ENCODE measurements around the gene IL11. TPM values are rescaled to one million over a fixed set of nuclear protein-coding genes. Genes with fewer than 3 reads are reported as not detected.

IL11 gene
- total and polyA plus RNA-seq, 10 donors: 0.04 to 0.23 (median 0.06) TPM; not detected in 7

- TF ChIP-seq POLR2AphosphoS5 (IDR thresholded peaks at IDR 0.05) (no peak), POLR2A (IDR thresholded peaks at IDR 0.05) (no peak), CTCF (IDR thresholded peaks at IDR 0.05 in 8 of 11, conservative IDR thresholded peaks at IDR 0.05 in 3 of 11) (no peak)
- Histone ChIP-seq H3K36me3 (no peaks in the 10 kb centered on the region), H3K4me3 (no peak overlapping the region), H3K9me3 (no peaks in the 10 kb centered on the region), H3K27me3 (replicated peaks in 1 of 7) (peaks cover 0 to 51% (median 0%) of the 10 kb centered on the region in 7 donors), H3K27ac (no peak overlapping the region), H3K4me1 (no peaks in the 10 kb centered on the region)
- WGBS, 5 donors: 79 to 91% (median 86%) methylated on average over 13 to 16 of the region's 16 CpGs
- intact Hi-C loops (cut with DNase I; ENCODE audit: low total_unique reads): no loop called here
- DNase-seq: no peak
Observed at GRCh38 chr19:55360902-55361301, 9.4 kb downstream of the IL11 start.

- Histone ChIP-seq H3K27me3 (replicated peaks in 1 of 7) (peaks cover 0 to 61% (median 14%) of the 10 kb centered on the region in 7 donors), H3K27ac (no peak overlapping the region), H3K9me3 (no peaks in the 10 kb centered on the region), H3K4me3 (no peak overlapping the region), H3K4me1 (peaks cover 4 to 12% (median 7%) of the 10 kb centered on the region in 6 donors), H3K36me3 (no peaks in the 10 kb centered on the region)
- TF ChIP-seq POLR2AphosphoS5 (IDR thresholded peaks at IDR 0.05) (peak in 1 of 3 donors; percentile 8), POLR2A (IDR thresholded peaks at IDR 0.05) (no peak)
- whole genome bisulfite sequencing, 5 donors: 73 to 85% (median 74%) methylated on average over 31 to 32 of the region's 32 CpGs
- intact Hi-C loops (cut with DNase I; ENCODE audit: low total_unique reads): no loop called here
- DNase-seq: no peak
Observed at GRCh38 chr19:55358943-55359908, 11.0 kb downstream of the IL11 start.

- Histone ChIP-seq H3K9me3 (no peaks in the 10 kb centered on the region), H3K27me3 (replicated peaks in 1 of 7) (peaks cover 0 to 68% (median 21%) of the 10 kb centered on the region in 7 donors), H3K4me3 (no peak overlapping the region), H3K4me1 (peaks cover 6 to 20% (median 13%) of the 10 kb centered on the region in 6 donors), H3K27ac (no peak overlapping the region), H3K36me3 (no peaks in the 10 kb centered on the region)
- no peak for DNase-seq
- intact Hi-C loops (cut with DNase I; ENCODE audit: low total_unique reads): no loop called here
- 78 to 90% (median 83%) methylated on average over 8 to 19 of the region's 19 CpGs for WGBS, 5 donors
- TF ChIP-seq POLR2AphosphoS5 (IDR thresholded peaks at IDR 0.05): no peak
- no peak for TF ChIP-seq CTCF (IDR thresholded peaks at IDR 0.05 in 8 of 11, conservative IDR thresholded peaks at IDR 0.05 in 3 of 11)
- no peak for TF ChIP-seq POLR2A (IDR thresholded peaks at IDR 0.05)
Observed at GRCh38 chr19:55358493-55358892, 11.8 kb downstream of the IL11 start.

GRCh38 chr19:55355213-55355821 lies 14.9 kb downstream of the IL11 start:
- 39 to 43% (median 40%) methylated on average over 11 to 13 of the region's 13 CpGs for WGBS, 5 donors
- no peak for DNase-seq
- H3K4me3 ChIP-seq: no peak overlapping the region
- peaks cover 9 to 29% (median 18%) of the 10 kb centered on the region in 6 donors for H3K4me1 ChIP-seq
- H3K36me3 ChIP-seq: no peaks in the 10 kb centered on the region
- H3K27ac ChIP-seq: no peak overlapping the region
- H3K9me3 ChIP-seq: no peaks in the 10 kb centered on the region
- H3K27me3 ChIP-seq (replicated peaks in 1 of 7): peaks cover 0 to 87% (median 44%) of the 10 kb centered on the region in 7 donors
- no peak for TF ChIP-seq POLR2A (IDR thresholded peaks at IDR 0.05)
- no peak for TF ChIP-seq POLR2AphosphoS5 (IDR thresholded peaks at IDR 0.05)
- no peak for TF ChIP-seq CTCF (IDR thresholded peaks at IDR 0.05 in 8 of 11, conservative IDR thresholded peaks at IDR 0.05 in 3 of 11)
- intact Hi-C loops (cut with DNase I; ENCODE audit: low total_unique reads): no loop called here
